GM21717 (cell line): ENCODE data around the gene CACUL1.
"Not testable (repeated sequence)": the region's sequence is repeated elsewhere in the genome, so short reads cannot be mapped to it uniquely, and the experiment has no call there.

ENCODE experiments used
- ATAC-seq: cut with Tn5 transposase; IDR thresholded peaks from one replicate; pipeline ENCODE4 v1.9.1; 2021; ENCODE audit warnings: mild to moderate bottlenecking, moderate library complexity; ENCODE audit not compliant: unreplicated experiment

CACUL1 gene

DNA sequence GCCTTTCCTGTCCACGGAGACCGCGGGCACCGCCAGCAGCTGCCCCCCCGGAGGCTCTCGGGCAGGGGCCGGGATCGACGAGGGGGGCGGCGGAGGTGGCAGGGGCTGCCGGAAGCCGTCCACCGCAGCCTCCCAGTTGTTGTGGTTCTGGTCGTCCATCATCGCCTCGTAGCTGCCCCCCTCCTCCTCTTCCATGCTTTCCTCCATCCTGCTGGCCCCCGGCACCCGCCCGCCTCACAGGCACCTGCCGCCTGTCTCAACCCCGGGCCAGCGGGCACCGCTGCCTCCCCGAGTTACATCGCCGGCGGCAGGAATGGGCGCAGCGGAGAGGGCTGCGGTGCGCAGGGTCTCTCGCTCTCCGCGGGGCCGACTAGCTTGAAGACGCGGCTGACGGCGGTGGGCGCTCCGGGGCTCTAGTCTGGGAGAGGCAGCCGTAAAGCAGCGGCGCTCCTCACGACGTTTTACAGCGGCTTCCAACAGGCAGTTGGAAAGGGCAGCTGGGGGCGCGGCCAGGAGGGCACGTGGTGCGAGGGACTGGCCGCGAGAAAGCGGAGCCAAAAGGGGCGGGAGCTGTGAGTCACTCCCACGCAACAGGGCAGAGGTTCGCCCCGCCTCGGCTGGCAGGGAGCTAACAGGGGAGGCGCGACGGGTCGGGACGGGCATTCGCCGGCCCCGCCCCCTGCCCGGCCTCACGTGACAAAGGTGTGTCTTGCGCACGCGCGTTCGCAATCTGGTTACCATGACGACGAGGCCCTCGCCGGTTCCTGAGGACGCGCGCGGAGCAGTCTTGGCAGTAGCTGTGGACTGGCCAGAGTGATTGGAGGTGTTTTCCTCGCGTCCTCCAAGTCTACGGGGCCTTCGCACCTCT is at the start of gene CACUL1:
TSS of gene CACUL1 (minus strand) at position 415 of the 868 bp plus-strand sequence. CDS start at position 207, 208 bp downstream.
- ATAC-seq, result peak; percentile 90

DNA sequence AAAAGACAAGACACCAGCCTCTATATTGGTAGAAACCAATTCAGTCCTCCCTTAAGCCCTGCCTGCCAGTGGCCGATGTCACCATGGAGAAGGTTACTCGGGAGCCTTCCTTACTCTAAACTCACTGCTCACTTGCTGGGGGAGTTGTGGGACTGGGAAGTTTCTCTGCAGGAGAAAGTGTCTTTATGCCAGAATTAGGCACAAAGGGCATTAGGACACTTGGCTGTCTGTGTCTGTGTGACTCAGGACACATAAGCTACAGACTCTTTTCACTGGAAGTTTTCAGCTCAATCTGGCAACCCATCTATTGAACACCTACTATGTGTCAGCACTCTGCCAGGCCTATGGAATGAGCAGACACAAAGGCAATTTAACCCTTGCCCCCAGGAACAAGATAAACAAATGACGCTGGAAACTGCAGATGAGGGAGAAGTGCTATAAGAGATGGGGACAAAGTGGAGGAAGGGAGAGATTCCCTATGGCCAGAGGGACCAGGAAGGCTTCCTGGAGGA is 49.5 kb upstream of the CACUL1 start:
- ATAC-seq, result no peak

DNA sequence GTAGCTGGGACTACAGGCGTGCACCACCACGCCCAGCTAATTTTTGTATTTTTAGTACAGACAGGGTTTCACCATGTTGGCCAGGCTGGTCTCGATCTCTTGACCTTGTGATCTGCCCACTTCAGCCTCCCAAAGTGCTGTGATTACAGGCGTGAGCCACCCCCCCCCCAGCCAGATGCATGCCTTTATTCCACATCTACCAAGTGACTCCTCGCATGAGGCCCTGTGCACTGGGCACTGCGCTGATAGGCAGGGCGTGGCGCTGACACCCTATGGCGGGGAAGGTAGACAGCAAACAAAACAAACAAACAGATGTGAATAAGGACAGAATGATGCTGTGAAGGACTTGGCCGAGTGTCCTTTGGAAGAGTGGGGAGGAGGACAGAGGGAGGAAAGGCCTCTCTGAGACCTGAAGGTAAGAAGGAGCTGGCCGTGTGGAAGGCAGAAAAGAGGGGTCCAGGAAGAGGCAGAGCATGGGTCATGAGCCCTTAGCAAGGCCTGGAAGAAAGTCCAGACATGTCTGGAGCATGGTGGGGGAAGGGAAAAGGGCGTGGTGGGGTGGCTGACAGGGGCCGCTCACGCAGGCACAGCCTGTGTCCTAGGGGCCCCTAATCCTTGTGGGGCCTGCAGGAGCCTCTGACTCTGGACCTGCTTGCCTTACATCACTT is 47.5 kb upstream of the CACUL1 start:
- no peak for ATAC-seq

DNA sequence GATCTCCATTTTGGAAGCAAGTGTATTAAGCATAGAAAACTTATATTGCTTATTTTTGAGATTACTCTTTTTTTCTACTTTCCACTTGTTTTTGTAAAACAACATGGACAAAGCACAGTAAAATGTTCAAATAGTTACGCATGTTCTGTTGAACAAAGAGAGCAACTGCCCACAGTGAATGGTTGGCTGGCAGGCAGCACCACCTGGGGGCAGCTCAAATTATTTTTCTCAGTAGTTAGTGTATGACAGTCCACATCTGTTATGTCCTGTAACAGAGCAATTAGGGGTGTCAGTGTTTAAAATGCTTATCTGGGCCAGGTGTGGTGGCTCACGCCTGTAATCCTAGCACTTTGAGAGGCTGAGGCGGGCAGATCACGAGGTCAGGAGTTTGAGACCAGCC is 46.1 kb upstream of the CACUL1 start:
- no peak for ATAC-seq

DNA sequence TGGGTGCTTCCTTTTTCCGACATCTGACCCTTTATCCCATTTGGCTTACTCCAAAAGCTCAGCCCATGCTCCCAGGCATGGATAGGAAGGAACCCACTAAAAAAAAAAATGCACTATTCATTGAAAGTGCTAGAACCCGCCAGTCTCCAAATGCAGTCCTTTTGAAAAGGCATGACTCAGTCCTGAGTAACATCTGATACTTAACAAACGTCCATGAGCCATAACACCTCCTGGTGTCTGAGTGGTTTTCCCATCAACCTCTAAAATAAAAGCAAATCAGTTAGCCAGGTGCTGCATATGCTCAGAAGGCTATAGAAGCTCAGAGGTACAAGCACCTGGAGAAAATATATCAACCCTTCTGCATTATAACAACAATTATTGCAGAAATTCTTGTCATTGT is 45.0 kb upstream of the CACUL1 start:
- ATAC-seq, result no peak

DNA sequence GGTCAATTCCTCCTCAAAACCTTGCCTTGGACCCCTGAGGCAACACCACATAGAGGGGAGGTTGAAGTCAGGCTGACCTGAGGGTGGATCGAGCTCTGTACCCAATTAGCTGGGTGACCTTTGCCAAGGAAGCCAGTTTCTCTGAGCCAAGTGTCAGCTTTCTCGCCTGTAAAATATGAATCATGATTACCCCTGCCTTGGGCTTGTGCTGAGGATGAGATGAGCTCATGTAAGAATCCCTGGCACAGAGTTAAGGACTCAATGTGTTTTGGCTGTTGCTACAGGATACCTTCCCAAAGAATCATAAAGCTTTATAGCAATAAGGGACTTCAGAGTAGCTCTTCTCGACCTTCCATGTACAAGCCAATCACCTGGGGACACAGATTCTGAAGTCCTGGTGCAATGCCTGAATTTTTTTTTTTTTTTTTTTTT is 43.5 kb upstream of the CACUL1 start:
- no peak for ATAC-seq

DNA sequence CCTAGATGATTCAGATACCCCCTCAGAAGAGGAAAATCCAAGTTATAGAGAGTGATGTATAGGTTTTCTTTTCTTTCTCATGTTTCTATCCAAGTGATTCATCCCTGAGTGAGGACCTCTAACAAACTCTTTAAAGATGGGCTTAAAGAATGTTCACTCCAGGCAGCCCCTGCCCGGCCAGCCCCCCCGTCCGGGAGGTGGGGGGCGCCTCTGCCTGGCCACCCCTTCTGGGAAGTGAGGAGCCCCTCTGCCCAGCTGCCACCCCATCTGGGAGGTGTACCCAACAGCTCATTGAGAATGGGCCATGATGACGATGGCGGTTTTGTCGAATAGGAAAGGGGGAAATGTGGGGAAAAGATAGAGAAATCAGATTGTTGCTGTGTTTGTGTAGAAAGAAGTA is 40.2 kb upstream of the CACUL1 start:
- ATAC-seq, result not testable (repeated sequence)

DNA sequence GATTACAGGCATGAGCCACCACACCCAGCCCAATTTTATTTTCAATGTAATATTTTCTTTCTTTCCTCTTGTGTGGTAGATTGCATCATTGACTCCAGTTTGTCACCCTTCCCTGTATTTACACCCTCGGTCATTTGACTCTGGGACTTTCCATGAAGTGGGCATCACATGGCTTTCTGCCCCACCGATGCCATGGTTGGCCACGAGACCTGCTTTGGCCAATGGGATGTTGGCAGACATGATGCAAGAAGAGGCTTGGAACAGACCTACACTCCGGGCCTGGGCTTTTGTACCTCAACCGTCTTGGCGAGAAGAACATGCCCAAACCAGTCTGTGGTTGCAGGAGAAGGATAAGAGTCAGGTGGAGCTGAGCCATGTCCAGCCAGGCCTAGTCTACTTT is 38.8 kb upstream of the CACUL1 start:
- no peak for ATAC-seq

DNA sequence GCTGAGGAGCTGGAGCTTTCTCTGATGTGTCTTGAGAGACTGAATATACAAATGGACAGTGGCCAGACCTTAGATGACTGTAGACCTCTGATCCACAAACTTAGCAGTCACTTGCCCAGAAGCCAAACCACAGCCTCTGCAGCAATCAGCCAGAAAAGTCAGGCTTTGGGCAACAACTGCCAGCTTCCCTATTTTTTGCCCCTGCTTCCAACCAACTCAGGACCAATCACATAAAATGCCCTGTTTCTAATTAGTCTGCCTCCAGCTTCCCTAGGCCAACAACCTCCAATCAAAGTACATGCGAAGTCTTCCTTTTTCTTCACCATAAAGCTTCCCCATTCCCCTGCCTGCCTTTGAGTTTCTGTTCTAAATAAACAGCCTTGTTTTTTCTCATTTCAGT is 37.8 kb upstream of the CACUL1 start:
- no peak for ATAC-seq

DNA sequence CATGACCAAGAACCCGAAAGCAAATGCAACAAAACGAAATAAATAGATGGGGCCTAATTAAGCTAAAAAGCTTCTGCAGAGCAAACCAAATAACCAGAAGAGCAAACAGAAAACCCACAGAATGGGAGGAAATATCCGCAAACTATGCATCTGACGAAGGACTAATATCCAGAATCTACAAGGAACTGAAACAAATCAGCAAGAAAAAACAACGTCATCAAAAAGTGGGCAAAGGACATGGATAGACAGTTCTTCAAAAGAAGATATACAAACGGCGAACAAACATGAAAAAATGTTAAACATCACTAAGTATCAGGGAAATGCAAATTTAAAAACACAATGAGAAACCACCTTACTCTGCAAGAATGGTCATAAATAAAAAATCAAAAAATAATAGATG is 35.3 kb upstream of the CACUL1 start:
- no peak for ATAC-seq

DNA sequence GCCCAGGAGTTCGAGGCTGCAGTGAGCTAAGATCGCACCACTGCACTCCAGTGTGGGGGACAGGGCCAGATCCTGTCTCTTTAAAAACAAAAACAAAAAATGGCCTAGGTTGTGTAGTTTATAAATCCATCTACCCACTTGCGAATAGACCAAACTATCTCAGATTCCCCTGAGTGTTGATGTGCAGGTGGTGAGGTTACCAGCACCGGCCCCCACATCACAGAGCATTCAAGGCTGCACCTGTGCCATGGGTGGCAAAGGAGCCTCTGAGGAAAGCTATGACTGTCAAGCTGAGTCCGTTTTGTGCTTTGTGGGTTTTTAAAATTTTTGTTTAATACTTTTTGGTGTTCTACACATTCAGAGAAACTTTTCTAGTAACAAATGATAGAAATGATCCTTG is 30.8 kb upstream of the CACUL1 start:
- ATAC-seq, result no peak

DNA sequence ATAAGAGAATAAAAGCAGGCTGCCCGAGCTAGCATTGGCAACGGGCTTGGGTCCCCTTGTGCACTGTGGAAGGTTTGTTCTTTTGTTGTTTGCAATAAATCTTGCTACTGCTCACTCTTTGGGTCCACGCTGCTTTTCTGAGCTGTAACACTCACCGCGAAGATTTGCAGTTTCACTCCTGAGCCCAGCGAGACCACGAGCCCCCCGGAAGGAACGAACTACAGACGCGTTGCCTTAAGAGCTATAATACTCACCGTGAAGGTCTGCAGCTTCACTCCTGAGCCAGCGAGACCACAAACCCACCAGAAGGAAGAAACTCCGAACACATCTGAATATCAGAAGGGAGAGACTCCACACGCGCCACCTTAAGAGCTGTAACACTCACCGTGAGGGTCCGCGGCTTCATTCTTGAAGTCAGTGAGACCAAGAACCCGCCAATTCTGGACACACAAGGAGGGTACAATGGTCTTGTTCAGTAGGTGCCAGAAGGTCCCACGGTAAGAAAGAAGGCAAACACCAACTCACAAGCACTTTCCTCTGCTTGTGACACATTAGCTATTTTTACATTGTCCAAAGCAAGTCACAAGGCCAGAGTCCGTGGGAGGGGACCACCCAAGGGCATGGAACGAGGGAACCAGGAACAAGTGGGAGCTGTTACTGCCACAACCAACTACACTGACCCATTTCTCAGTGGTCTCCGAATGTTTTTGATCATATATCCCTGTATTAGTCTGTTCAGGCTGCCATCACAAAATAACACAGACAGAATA is 29.2 kb upstream of the CACUL1 start:
- ATAC-seq, result no peak

DNA sequence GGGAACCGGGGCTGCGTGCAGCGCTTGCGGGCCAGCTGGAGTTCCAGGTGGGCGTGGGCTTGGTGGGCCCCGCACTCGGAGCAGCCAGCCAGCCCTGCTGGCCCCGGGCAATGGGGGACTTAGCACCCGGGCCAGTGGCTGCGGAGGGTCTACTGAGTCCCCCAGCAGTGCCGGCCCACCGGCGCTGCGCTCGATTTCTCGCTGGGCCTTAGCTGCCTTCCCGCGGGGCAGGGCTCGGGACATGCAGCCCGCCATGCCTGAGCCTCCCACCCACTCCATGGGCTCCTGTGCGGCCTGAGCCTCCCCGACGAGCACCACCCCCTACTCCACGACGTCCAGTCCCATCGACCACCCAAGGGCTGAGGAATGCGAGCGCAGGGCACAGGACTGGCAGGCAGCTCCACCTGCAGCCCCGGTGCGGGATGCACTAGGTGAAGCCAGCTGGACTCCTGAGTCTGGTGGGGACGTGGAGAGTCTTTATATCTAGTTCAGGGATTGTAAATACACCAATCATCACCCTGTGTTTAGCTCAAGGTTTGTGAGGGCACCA is 28.2 kb upstream of the CACUL1 start:
- not testable (repeated sequence) for ATAC-seq

DNA sequence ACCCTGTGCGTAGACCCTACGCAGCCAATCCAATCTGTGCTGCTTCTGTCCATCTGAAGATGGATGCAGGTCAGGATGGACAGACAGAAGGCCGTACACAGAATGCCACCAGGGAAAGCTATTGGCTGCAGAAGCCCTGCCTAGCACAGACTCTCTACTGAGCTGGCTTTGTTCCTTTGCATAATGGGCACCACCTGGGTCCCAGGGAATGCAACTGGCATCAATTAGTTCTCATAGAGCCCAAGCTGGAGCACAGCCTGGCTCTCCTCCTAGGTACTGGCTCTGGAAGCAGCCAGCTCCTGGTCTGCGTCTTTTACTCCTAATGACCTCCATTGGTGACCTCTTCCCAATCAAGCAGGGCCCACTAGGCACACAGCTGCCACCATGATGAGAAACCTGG is 26.8 kb upstream of the CACUL1 start:
- ATAC-seq, result no peak

DNA sequence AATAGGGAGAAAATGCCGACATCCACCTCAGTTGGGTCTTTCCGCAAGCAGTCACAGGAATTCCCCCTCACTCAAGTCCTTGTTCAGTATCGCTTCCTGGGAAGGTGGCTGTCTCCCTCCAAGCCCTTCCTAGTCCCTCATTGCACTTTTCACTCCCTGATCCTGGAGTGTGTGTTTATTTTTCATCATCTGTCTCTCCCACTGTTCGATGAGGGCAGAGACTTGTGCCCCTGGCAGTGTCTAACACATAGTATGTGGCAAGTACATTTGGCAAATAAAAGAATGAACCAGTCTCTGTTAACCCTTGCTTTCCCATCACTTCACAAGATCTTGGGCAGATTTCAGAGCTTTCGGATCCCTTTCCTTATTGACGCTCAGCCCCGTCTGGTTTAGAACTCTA is 24.0 kb upstream of the CACUL1 start:
- no peak for ATAC-seq

DNA sequence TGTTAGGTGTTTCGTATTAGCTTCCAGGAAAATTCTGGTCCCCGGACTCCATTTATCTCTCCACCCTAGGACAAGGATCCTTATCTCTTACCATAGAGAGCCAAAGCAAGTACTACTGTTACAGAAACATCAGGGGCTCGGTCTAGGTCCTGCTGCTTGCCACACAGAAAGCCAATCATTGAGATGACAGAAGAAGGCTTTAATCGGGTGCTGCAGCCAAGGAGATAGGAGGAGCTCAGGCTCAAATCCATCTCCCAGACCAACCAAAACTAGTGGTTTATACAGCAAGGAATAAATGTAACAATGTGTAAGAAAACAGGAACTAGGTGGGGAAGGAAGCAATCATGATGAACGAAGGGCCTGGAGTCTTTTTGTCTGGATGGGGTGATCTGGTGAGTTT is 22.2 kb upstream of the CACUL1 start:
- ATAC-seq, result no peak

DNA sequence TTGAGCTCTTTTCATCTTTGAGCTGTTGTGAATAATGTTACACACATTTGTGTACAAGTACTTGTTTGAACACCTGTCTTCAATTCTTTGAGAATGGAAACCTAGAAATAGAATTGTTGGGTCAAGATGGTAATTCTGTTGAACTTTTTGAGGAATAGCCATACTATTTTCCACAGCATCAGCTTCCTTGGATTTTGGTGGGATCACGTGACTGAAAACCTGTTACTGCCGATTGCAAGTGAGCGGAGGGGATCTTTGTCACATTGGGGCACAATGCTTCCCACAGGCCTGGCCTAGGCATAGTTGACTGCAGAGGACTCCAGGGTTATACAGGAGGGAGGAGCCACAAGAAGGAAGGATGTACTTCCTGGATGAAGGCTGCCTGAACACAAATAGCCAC is 21.3 kb upstream of the CACUL1 start:
- no peak for ATAC-seq

DNA sequence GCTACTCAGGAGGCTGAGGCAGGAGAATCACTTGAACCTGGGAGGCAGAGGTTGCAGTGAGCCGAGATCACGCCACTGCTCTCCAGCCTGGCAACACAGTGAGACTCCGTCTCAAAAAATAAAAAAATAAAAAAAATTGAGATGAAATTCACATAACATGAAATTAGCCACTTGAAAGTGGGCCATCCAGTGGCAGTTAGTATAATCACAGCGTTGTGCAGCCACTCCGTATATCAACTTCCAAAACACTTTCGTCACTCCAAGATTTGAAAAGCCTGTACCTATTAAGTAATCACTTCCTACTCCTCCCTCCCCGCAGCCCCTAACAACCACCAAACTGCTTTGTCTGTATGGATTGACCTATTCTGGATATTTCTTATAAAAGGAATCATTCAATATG is 20.7 kb upstream of the CACUL1 start:
- no peak for ATAC-seq

DNA sequence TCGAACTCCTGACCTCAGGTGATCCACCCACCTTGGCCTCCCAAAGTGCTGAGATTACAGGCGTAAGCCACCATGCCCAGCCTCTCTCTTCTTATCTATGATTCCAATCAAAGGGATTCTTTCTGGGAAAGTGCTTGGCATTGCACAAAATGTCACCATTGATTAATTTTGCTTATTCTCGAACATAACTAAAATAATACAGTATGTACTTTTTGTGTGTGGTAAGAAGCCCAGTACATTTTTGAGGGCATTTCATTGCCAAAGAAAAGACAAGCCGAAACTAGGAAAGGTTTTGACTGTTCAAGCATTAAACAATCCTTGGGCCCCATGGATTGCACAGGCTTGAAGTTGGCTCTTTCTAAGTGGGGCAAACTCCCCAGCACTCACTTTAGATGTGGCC is 18.3 kb upstream of the CACUL1 start:
- ATAC-seq, result no peak

DNA sequence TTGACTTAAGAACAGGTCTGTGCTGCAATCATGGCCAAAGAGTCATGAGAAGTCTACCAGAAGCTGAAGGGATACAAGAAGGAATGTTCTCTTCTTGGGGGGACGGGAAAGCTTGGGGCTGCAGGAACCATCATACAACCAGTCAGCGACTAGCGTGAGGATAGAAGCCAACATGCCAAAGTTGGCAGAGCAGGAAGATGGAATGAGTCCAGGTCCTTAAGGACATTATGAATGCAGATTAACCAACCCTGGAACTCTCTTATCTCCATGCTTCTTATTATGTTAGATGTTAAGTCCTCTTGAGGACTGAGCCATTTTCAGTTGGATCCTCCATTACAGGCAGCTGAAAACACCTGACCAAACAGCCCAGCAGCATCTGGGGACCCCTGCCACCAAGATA is 17.2 kb upstream of the CACUL1 start:
- no peak for ATAC-seq
